ENCODE data around the gene ZNF610.

ZNF610 gene

GRCh38 chr19:52398081-52398441, 62.0 kb downstream of the ZNF610 start:
- no peak for DNase-seq

- DNase-seq: no peak
Measured at GRCh38 chr19:52410276-52410675, 74.2 kb downstream of the ZNF610 start.

- no peak for DNase-seq
Measured at GRCh38 chr19:52415711-52416110, 79.7 kb downstream of the ZNF610 start.

Measured in midbrain (tissue), 1 donor.